Endothelial cell of umbilical vein (primary cell): ENCODE results near the gene ZNF219. TPM values are rescaled to one million over a fixed set of nuclear protein-coding genes. Genes with fewer than 3 reads are reported as not detected.

ENCODE experiments used
- BruUV-seq: library from RNA; stranded (reverse); fragments of 400-500 nt; replicated peaks from 2 replicates; lab custom pipeline; 2021; lab: Mats Ljungman, UMichigan
- CTCF ChIA-PET: fragments of 300-600, 350-600 bp; sonication (Branson Sonifier 250); formaldehyde crosslinking; loops from one replicate; lab custom pipeline; 2021; ENCODE audit warnings: antibody characterized with exemption, inconsistent platforms; lab: Charles Lee
- POLR2A ChIA-PET: fragments of 300-600, 350-600 bp; sonication (Branson Sonifier 250); formaldehyde crosslinking; loops from one replicate; lab custom pipeline; 2021; ENCODE audit warnings: antibody characterized with exemption, inconsistent platforms; lab: Charles Lee
- DNase-seq: peaks from one replicate; pipeline ENCODE4 v3.0.0-alpha.2; 2011; ENCODE audit warnings: low read depth, low spot score
- FAIRE-seq: peaks from 2 replicates; lab custom pipeline; 2011; peaks lifted over from hg19 to GRCh38; lab: Jason Lieb, UNC
- H2AFZ ChIP-seq: 2 replicates; pipeline ENCODE4 v1.6.0; 2012; ENCODE audit warnings: low read depth, low read length, control low read depth, inconsistent platforms
- H3K27ac ChIP-seq: 2 replicates; pipeline ENCODE4 v1.5.1; 2011; ENCODE audit warnings: low read depth, mild to moderate bottlenecking, control low read depth, low read length, moderate library complexity; ENCODE audit not compliant: insufficient read depth
- H3K27me3 ChIP-seq, 2 experiments: 2 replicates each; pipeline versions ENCODE4 v1.6.0 to v1.6.1; 2011; ENCODE audit warnings: low read length in 2 of 2, mixed read lengths in 1 of 2; ENCODE audit not compliant: control insufficient read depth in 2 of 2, insufficient read depth in 2 of 2
- H3K36me3 ChIP-seq, 2 experiments: 2 replicates in 1 of 2; 3 replicates in 1 of 2; pipeline ENCODE4 v1.5.1; 2011; ENCODE audit warnings: low read length in 2 of 2, mild to moderate bottlenecking in 1 of 2, moderate library complexity in 1 of 2; ENCODE audit not compliant: control insufficient read depth in 2 of 2, insufficient read depth in 2 of 2; ENCODE audit errors: extremely low read depth in 1 of 2
- H3K4me1 ChIP-seq: 3 replicates; pipeline ENCODE4 v1.5.1; 2011; ENCODE audit warnings: mild to moderate bottlenecking, low read length; ENCODE audit not compliant: control insufficient read depth, insufficient read depth; ENCODE audit errors: extremely low read depth
- H3K4me2 ChIP-seq: 2 replicates; pipeline ENCODE4 v1.6.1; 2011; ENCODE audit warnings: low read length, control low read depth, mixed read lengths; ENCODE audit not compliant: insufficient read depth
- H3K4me3 ChIP-seq, 3 experiments: fragments of 200-600 bp in 1 of 3; sonication (generic), shearing (Covaris generic) in 1 of 3; replicated peaks in 1 of 3; 2 replicates each; pipeline ENCODE4 v1.5.1; 2011 to 2016; ENCODE audit warnings: control low read depth in 3 of 3, low read length in 3 of 3, mild to moderate bottlenecking in 2 of 3, inconsistent platforms in 1 of 3, low read depth in 1 of 3, moderate library complexity in 1 of 3; ENCODE audit not compliant: insufficient read depth in 1 of 3
- H3K79me2 ChIP-seq: 2 replicates; pipeline ENCODE4 v1.6.0; 2012; ENCODE audit warnings: low read length, inconsistent platforms; ENCODE audit not compliant: control insufficient read depth, insufficient read depth
- H3K9ac ChIP-seq: replicated peaks from 2 replicates; pipeline ENCODE3; 2011; ENCODE audit warnings: low read length, control low read depth; ENCODE audit not compliant: insufficient read depth; ENCODE audit errors: extremely low read depth
- H3K9me1 ChIP-seq: replicated peaks from 3 replicates; pipeline ENCODE4 v1.6.0; 2011; ENCODE audit warnings: mild to moderate bottlenecking, low read length; ENCODE audit not compliant: control insufficient read depth, insufficient read depth; ENCODE audit errors: extremely low read depth
- H3K9me3 ChIP-seq: replicated peaks from 2 replicates; pipeline ENCODE4 v1.5.1; 2012; ENCODE audit warnings: low read length, inconsistent platforms; ENCODE audit not compliant: control insufficient read depth, insufficient read depth
- H4K20me1 ChIP-seq: replicated peaks from 2 replicates; pipeline ENCODE3; 2011; ENCODE audit warnings: mild to moderate bottlenecking, low read length; ENCODE audit not compliant: control insufficient read depth, insufficient read depth; ENCODE audit errors: extremely low read depth
- CTCF ChIP-seq, 2 donors: IDR thresholded peaks; 1 replicate in 1 of 2; 2 replicates in 1 of 2; pipeline ENCODE4 v1.5.1; 2011; ENCODE audit warnings: low read length in 2 of 2, mild to moderate bottlenecking in 2 of 2, moderate library complexity in 2 of 2, control low read depth in 1 of 2, inconsistent platforms in 1 of 2, low read depth in 1 of 2; ENCODE audit not compliant: insufficient read depth in 1 of 2; ENCODE audit errors: extremely low read depth in 1 of 2
- EZH2 ChIP-seq: IDR thresholded peaks from 2 replicates; pipeline ENCODE4 v1.6.1; 2012; ENCODE audit warnings: borderline replicate concordance, low read depth, mild to moderate bottlenecking, moderate library complexity, low read length, inconsistent platforms; ENCODE audit not compliant: severe bottlenecking
- FOS ChIP-seq: IDR thresholded peaks from 2 replicates; pipeline ENCODE4 v1.6.1; 2011; ENCODE audit warnings: mild to moderate bottlenecking, low read length, moderate library complexity, borderline replicate concordance; ENCODE audit not compliant: insufficient read depth
- GATA2 ChIP-seq: IDR thresholded peaks from 2 replicates; pipeline ENCODE4 v1.7.0; 2011; ENCODE audit warnings: low read depth, mild to moderate bottlenecking, moderate library complexity, mixed read lengths, low read length; ENCODE audit not compliant: insufficient read length, insufficient read depth
- JUN ChIP-seq: IDR thresholded peaks from 2 replicates; pipeline ENCODE4 v1.6.1; 2011; ENCODE audit warnings: borderline replicate concordance, low read depth; ENCODE audit not compliant: insufficient read length, insufficient read depth
- MAX ChIP-seq: IDR thresholded peaks from 2 replicates; pipeline ENCODE4 v1.6.1; 2011; ENCODE audit not compliant: insufficient read depth, insufficient read length
- MYC ChIP-seq: IDR thresholded peaks from one replicate; pipeline ENCODE4 v1.6.1; 2011; ENCODE audit warnings: mild to moderate bottlenecking, low read depth, low read length
- POLR2A ChIP-seq: IDR thresholded peaks from 2 replicates; pipeline ENCODE4 v1.6.1; 2012; ENCODE audit warnings: low read depth, mild to moderate bottlenecking, control low read depth, low read length
- POLR2AphosphoS5 ChIP-seq: IDR thresholded peaks from 2 replicates; pipeline ENCODE4 v1.6.1; 2012; ENCODE audit warnings: low read depth, mild to moderate bottlenecking, control low read depth, low read length, moderate library complexity; ENCODE audit not compliant: insufficient read depth
- dilution Hi-C: fragments of 300-500 bp; cut with MboI; formaldehyde crosslinking; loops from one replicate; pipeline ENCODE4 v1.15.0; 2019; ENCODE audit warnings: low sequenced_read_pairs; ENCODE audit not compliant: extremely low pct_ligation_motif_present
- intact Hi-C: fragments of 100-400 bp; cut with micrococcal nuclease; formaldehyde crosslinking; loops from one replicate; pipeline ENCODE4 v1.10.0; 2022
- polyA plus RNA-seq, 4 experiments: library from polyadenylated mRNA; depleted of rRNA in 3 of 4; stranded (reverse) in 3 of 4; unstranded in 1 of 4; fragments of >200 nt; gene quantifications; 2 replicates each; pipeline versions ENCODE4 v1.2.1 to v1.2.3, GENCODE V29; 2011 to 2012; ENCODE audit warnings: missing spikeins in 1 of 4
- total RNA-seq: library from RNA; stranded (reverse); gene quantifications from 2 replicates; pipeline ENCODE4 v1.2.3, GENCODE V29; 2021

The ZNF219 gene
- total and polyA plus RNA-seq, 2 donors (not counting 3 experiments of a cell fraction or from before 2014, with no cell fraction given): 13.2 to 15.2 TPM

GRCh38 chr14:21120686-21121085 lies 22.2 kb upstream of the ZNF219 start:
- Histone ChIP-seq H3K4me1 (no peaks in the 10 kb centered on the region), H4K20me1 (no peaks in the 10 kb centered on the region), H3K27ac (no peak overlapping the region), H3K27me3 (peaks cover 3 to 17% of the 10 kb centered on the region in 2 experiments), H3K36me3 (no peaks in the 10 kb centered on the region), H3K4me2 (no peak overlapping the region), H3K79me2 (no peaks in the 10 kb centered on the region), H2AFZ (no peak overlapping the region), H3K9ac (no peak overlapping the region), H3K9me1 (no peaks in the 10 kb centered on the region), H3K9me3 (no peaks in the 10 kb centered on the region), H3K4me3 (no peak overlapping the region)
- TF ChIP-seq EZH2 (no peak), GATA2 (no peak), POLR2A (no peak), CTCF (IDR thresholded peaks at IDR 0.05; ENCODE audit: extremely low read depth in 1 of 2, insufficient read depth in 1 of 2, low read depth in 1 of 2, low read length in 2 of 2) (no peak), MAX (no peak), POLR2AphosphoS5 (no peak), FOS (no peak), MYC (no peak), JUN (no peak)
- dilution Hi-C loops: no loop called here
- POLR2A ChIA-PET: no interaction called here
- DNase-seq: no peak
- intact Hi-C loops: no loop called here
- no TSS peak for BruUV-seq
- FAIRE-seq: no peak
- CTCF ChIA-PET: no interaction called here
